K562 (cell line): ENCODE measurements around the gene MBOAT2. TPM values are rescaled to one million over a fixed set of nuclear protein-coding genes. Genes with fewer than 3 reads are reported as not detected.

Experiments used
- BCOR ChIP-seq: fragments of 450-650 bp; IDR thresholded peaks from 2 replicates; pipeline ENCODE4 v1.6.1; 2016
- CHD1 ChIP-seq: fragments of 200-600 bp; sonication (generic); IDR thresholded peaks from one replicate; pipeline ENCODE4 v1.6.1; 2012; ENCODE audit warnings: mild to moderate bottlenecking, moderate library complexity, low read length, inconsistent platforms
- DPF2 ChIP-seq: fragments of 450-650 bp; IDR thresholded peaks from 2 replicates; pipeline ENCODE4 v1.6.1; 2016
- FOXJ2 ChIP-seq: fragments of 200-800 bp; sonication (Bioruptor generic); IDR thresholded peaks from 2 replicates; pipeline ENCODE4 v1.6.1; 2016; ENCODE audit warnings: missing genetic modification characterization, missing compliant biosample characterization
- LCOR ChIP-seq: sonication (generic); formaldehyde crosslinking; IDR thresholded peaks from 2 replicates; pipeline ENCODE4 v1.8.0; 2022; ENCODE audit warnings: mild to moderate bottlenecking, missing genetic modification reagents
- MLLT1 ChIP-seq, 2 experiments: fragments of 450-650 bp; IDR thresholded peaks; 2 replicates each; pipeline ENCODE4 v1.6.1; 2016
- MYC ChIP-seq, 2 experiments: fragments of 250-450 bp in 1 of 2; sonication (Bioruptor Pico) in 1 of 2; IDR thresholded peaks; 2 replicates each; pipeline versions ENCODE4 v1.5.1 to v1.6.1; 2012 to 2021; ENCODE audit warnings: low read depth in 2 of 2, borderline replicate concordance in 1 of 2, improper control_type of control experiment in 1 of 2, low read length in 1 of 2, mild to moderate bottlenecking in 1 of 2, moderate library complexity in 1 of 2
- NFRKB ChIP-seq: fragments of 450-650 bp; IDR thresholded peaks from 2 replicates; pipeline ENCODE4 v1.6.1; 2016; ENCODE audit warnings: low read depth
- NR1H2 ChIP-seq: sonication (generic); formaldehyde crosslinking; IDR thresholded peaks from 2 replicates; pipeline ENCODE4 v1.4.0; 2020; ENCODE audit warnings: mild to moderate bottlenecking, missing genetic modification reagents
- NR3C1 ChIP-seq: sonication (generic); formaldehyde crosslinking; IDR thresholded peaks from 2 replicates; pipeline ENCODE4 v1.8.1; 2022; ENCODE audit warnings: missing genetic modification reagents
- RAD21 ChIP-seq, 2 experiments: fragments of 250-450 bp in 1 of 2; fragments of 450-650 bp in 1 of 2; sonication (Bioruptor Pico) in 1 of 2; formaldehyde crosslinking in 1 of 2; IDR thresholded peaks in 1 of 2; conservative IDR thresholded peaks in 1 of 2; 2 replicates each; pipeline versions ENCODE4 v1.4.0 to v1.8.0; 2020 to 2022; ENCODE audit warnings: mild to moderate bottlenecking in 2 of 2, moderate library complexity in 1 of 2
- RBM34 ChIP-seq: fragments of 200-400 bp; formaldehyde crosslinking; IDR thresholded peaks from 2 replicates; pipeline ENCODE4 v1.6.1; 2018; ENCODE audit warnings: low read length, borderline replicate concordance; ENCODE audit not compliant: insufficient read depth
- SFPQ ChIP-seq: fragments of 200-400 bp; formaldehyde crosslinking; IDR thresholded peaks from 2 replicates; pipeline ENCODE4 v1.6.1; 2017; ENCODE audit warnings: mild to moderate bottlenecking, low read depth, low read length, moderate library complexity
- SREBF1 ChIP-seq: fragments of 150-350 bp; IDR thresholded peaks from 2 replicates; pipeline ENCODE4 v1.6.1; 2014; ENCODE audit warnings: antibody characterized with exemption, low read depth, low read length, borderline replicate concordance
- TAL1 ChIP-seq: fragments of 450-650 bp; IDR thresholded peaks from 2 replicates; pipeline ENCODE4 v1.6.1; 2016; ENCODE audit warnings: mild to moderate bottlenecking
- TCF7L2 ChIP-seq: fragments of 150-350 bp; IDR thresholded peaks from 2 replicates; pipeline ENCODE4 v1.6.1; 2016; ENCODE audit warnings: low read depth, mild to moderate bottlenecking, low read length, moderate library complexity
- YBX1 ChIP-seq: fragments of 450-650 bp; IDR thresholded peaks from 2 replicates; pipeline ENCODE4 v1.7.1; 2016; ENCODE audit warnings: mild to moderate bottlenecking
- ZNF639 ChIP-seq, 2 experiments: fragments of 200-800 bp in 1 of 2; sonication (Bioruptor generic) in 1 of 2; sonication (generic) in 1 of 2; formaldehyde crosslinking in 1 of 2; IDR thresholded peaks in 1 of 2; conservative IDR thresholded peaks in 1 of 2; 2 replicates each; pipeline versions ENCODE4 v1.5.0 to v1.6.1; 2016 to 2020; ENCODE audit warnings: missing compliant biosample characterization in 1 of 2, missing genetic modification characterization in 1 of 2, missing genetic modification reagents in 1 of 2
- ZNF707 ChIP-seq: fragments of 250-450 bp; sonication (Bioruptor Pico); conservative IDR thresholded peaks from 2 replicates; pipeline ENCODE4 v1.8.0; 2022; ENCODE audit warnings: inconsistent platforms, mild to moderate bottlenecking, moderate library complexity
- polyA plus RNA-seq, 8 experiments: library from polyadenylated mRNA; depleted of rRNA in 4 of 8; stranded (reverse) in 5 of 8; unstranded in 3 of 8; fragments of >200 nt; fragmentation: Nextera tagmentation in 2 of 8; fragmentation: Illumina TruSeq in 1 of 8; extraction: Ambion mirVana in 2 of 8; extraction: Trizol in 1 of 8; gene quantifications; 2 replicates each; pipeline versions ENCODE4 v1.2.1 to v1.2.3, GENCODE V29; 2011 to 2014; ENCODE audit warnings: inconsistent platforms in 1 of 8, missing spikeins in 1 of 8
- total RNA-seq, 7 experiments: library from RNA; depleted of rRNA in 6 of 7; stranded (reverse); fragments of >200 nt in 6 of 7; fragmentation: Illumina TruSeq in 2 of 7; extraction: Trizol in 2 of 7; gene quantifications; 2 replicates each; pipeline versions ENCODE4 v1.2.1 to v1.2.3, GENCODE V29; 2011 to 2021; ENCODE audit warnings: low replicate concordance in 1 of 7
- TF ChIP-seq, protein P1 (sequence below): IDR thresholded peaks from 2 replicates; pipeline ENCODE4 v1.6.1; 2011; ENCODE audit warnings: borderline replicate concordance, low read depth, mild to moderate bottlenecking, moderate library complexity, low read length; ENCODE audit not compliant: insufficient read depth, poor library complexity, severe bottlenecking

MBOAT2 gene
- total and polyA plus RNA-seq, 9 of the 15 experiments (the other 6 are each of a cell fraction or from before 2014, with no cell fraction given), result 8.4 to 122 (median 27.6) TPM

- TF ChIP-seq, protein P1, sequence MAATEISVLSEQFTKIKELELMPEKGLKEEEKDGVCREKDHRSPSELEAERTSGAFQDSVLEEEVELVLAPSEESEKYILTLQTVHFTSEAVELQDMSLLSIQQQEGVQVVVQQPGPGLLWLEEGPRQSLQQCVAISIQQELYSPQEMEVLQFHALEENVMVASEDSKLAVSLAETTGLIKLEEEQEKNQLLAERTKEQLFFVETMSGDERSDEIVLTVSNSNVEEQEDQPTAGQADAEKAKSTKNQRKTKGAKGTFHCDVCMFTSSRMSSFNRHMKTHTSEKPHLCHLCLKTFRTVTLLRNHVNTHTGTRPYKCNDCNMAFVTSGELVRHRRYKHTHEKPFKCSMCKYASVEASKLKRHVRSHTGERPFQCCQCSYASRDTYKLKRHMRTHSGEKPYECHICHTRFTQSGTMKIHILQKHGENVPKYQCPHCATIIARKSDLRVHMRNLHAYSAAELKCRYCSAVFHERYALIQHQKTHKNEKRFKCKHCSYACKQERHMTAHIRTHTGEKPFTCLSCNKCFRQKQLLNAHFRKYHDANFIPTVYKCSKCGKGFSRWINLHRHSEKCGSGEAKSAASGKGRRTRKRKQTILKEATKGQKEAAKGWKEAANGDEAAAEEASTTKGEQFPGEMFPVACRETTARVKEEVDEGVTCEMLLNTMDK, result no peak
- TF ChIP-seq LCOR (CRISPR knock-in tag) (peak; percentile 80; the same call in 1 of the 2 replicates), NR3C1 (CRISPR knock-in tag) (no peak), ZNF707 (CRISPR knock-in tag) (no peak), ZNF639 (CRISPR knock-in tag; conservative IDR thresholded peaks at IDR 0.05 in 1 of 2, IDR thresholded peaks at IDR 0.05 in 1 of 2) (no peak), RBM34 (no peak), BCOR (peak; percentile 59; the same call in 1 of the 2 replicates), NFRKB (no peak; the same call in none of the 2 replicates), TAL1 (peak; percentile 88), NR1H2 (no peak), YBX1 (no peak), MYC (IDR thresholded peaks at IDR 0.05; ENCODE audit: low read depth, low read length) (peak; percentile 79), MYC (CRISPR knock-in tag; IDR thresholded peaks at IDR 0.05; ENCODE audit: borderline replicate concordance, low read depth) (no peak), RAD21 (CRISPR knock-in tag; conservative IDR thresholded peaks at IDR 0.05 in 1 of 2, IDR thresholded peaks at IDR 0.05 in 1 of 2) (no peak), CHD1 (no peak), MLLT1 (IDR thresholded peaks at IDR 0.05) (no peak), SFPQ (no peak), TCF7L2 (no peak), FOXJ2 (tag) (peak; percentile 68; the same call in 1 of the 2 replicates), DPF2 (peak; percentile 98), SREBF1 (no peak)
These were observed 109.3 kb downstream of the MBOAT2 start (continued) for GRCh38 chr2:8893978-8894820.
